GM19240 (cell line): ENCODE measurements around the gene NEU3.
"Not testable (repeated sequence)": the region's sequence is repeated elsewhere in the genome, so short reads cannot be mapped to it uniquely, and the experiment has no call there.

ENCODE experiments used
- DNase-seq: peaks from one replicate; pipeline ENCODE4 v3.0.0; 2011; ENCODE audit warnings: low spot score; ENCODE audit not compliant: insufficient read length

Gene NEU3

GRCh38 chr11:74984070-74984469, 4.7 kb upstream of the NEU3 start:
- DNase-seq, result no peak

- DNase-seq, result no peak
Observed at GRCh38 chr11:74984730-74985129, 4.0 kb upstream of the NEU3 start.

GRCh38 chr11:74989260-74989638, 516 bp downstream of the NEU3 start:
- DNase-seq, result peak; percentile 5

- not testable (repeated sequence) for DNase-seq
Observed at GRCh38 chr11:74990150-74990549, 1.4 kb downstream of the NEU3 start.

GRCh38 chr11:74990941-74991340, 2.2 kb downstream of the NEU3 start:
- no peak for DNase-seq

- no peak for DNase-seq
Observed at GRCh38 chr11:74992852-74993251, 4.1 kb downstream of the NEU3 start.

GRCh38 chr11:75000975-75001354, 12.2 kb downstream of the NEU3 start:
- no peak for DNase-seq

GRCh38 chr11:75001686-75002085, 13.0 kb downstream of the NEU3 start:
- DNase-seq, result no peak

- DNase-seq, result no peak
Observed at GRCh38 chr11:75002516-75002915, 13.8 kb downstream of the NEU3 start.

- DNase-seq, result no peak
Observed at GRCh38 chr11:75004215-75004614, 15.5 kb downstream of the NEU3 start.

GRCh38 chr11:75011357-75011756, 22.6 kb downstream of the NEU3 start:
- no peak for DNase-seq

GRCh38 chr11:75011872-75012271, 23.1 kb downstream of the NEU3 start:
- no peak for DNase-seq

GRCh38 chr11:75013051-75013450, 24.3 kb downstream of the NEU3 start:
- DNase-seq, result no peak

GRCh38 chr11:75014129-75014528, 25.4 kb downstream of the NEU3 start:
- DNase-seq, result no peak

GRCh38 chr11:75019200-75019599, 30.5 kb downstream of the NEU3 start:
- not testable (repeated sequence) for DNase-seq

GRCh38 chr11:75020328-75020727, 31.6 kb downstream of the NEU3 start:
- DNase-seq, result not testable (repeated sequence)

GRCh38 chr11:75022296-75022695, 33.6 kb downstream of the NEU3 start:
- no peak for DNase-seq

GRCh38 chr11:75022759-75023396, 34.1 kb downstream of the NEU3 start:
- DNase-seq, result peak; percentile 74

GRCh38 chr11:75023446-75024067, 34.8 kb downstream of the NEU3 start:
- no peak for DNase-seq

- no peak for DNase-seq
Observed at GRCh38 chr11:75024068-75024449, 35.3 kb downstream of the NEU3 start.

GRCh38 chr11:75024764-75025211, 36.1 kb downstream of the NEU3 start:
- DNase-seq, result no peak

GRCh38 chr11:75025561-75025960, 36.8 kb downstream of the NEU3 start:
- DNase-seq, result no peak

GRCh38 chr11:75028321-75028720, 39.6 kb downstream of the NEU3 start:
- DNase-seq, result no peak
